ENCODE measurements around the gene EEIG1.
A peak's percentile ranks its signal among the peaks of the same experiment; 100 is the strongest.
"Not testable (repeated sequence)": the region's sequence is repeated elsewhere in the genome, so short reads cannot be mapped to it uniquely, and the experiment has no call there.

The EEIG1 gene

DNA sequence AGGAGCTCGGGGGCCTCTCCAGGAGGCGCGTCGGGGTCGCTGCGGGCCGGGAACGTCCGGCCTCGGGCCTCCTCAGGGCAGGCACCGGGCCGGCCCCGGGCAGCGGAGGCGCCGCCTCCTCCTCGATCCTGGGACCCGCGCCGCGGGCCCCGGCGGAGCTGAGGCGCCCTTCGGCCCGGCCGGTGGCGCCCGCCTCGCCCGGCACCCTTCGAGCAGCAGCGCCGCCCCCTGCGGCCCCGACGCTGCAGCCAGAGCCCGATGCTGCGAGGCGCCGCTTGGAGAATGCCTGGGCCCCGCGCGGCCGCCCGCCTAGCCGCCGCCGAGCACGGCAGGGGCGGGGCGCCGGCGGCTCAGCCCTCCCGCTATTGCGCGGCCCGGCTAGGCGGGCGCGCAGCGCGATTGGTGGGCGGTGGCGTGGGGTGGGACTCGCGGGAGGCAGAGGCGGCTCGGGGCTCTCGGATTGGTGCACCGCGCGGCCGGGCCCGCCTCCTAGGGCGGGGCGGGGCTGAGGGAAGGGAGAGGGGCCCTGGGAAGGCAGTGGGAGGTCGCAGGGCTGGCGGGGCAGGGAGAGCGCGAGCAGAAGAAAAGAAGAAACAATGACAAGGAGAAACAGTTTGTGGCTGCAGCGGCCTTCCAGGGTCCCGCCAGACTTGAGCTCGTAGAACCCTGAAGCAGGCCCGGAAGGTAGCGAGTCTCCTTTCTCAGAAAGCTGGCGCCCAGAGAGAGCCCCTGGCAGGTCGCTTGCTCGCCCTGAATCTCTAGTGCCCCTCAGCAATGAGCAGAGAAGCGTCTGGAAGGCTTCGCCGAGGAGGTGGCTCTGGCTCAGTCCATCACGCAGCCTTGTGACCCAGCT, at the start of gene EEIG1:
Gene EEIG1 (minus strand): TSS at position 284 of the 853 bp plus-strand sequence. CDS start 852 bp downstream, outside the sequence.
- peak; percentile 96 for DNase-seq

GRCh38 chr9:128027705-128028104, 46.9 kb upstream of the EEIG1 start:
- no peak for DNase-seq

DNA sequence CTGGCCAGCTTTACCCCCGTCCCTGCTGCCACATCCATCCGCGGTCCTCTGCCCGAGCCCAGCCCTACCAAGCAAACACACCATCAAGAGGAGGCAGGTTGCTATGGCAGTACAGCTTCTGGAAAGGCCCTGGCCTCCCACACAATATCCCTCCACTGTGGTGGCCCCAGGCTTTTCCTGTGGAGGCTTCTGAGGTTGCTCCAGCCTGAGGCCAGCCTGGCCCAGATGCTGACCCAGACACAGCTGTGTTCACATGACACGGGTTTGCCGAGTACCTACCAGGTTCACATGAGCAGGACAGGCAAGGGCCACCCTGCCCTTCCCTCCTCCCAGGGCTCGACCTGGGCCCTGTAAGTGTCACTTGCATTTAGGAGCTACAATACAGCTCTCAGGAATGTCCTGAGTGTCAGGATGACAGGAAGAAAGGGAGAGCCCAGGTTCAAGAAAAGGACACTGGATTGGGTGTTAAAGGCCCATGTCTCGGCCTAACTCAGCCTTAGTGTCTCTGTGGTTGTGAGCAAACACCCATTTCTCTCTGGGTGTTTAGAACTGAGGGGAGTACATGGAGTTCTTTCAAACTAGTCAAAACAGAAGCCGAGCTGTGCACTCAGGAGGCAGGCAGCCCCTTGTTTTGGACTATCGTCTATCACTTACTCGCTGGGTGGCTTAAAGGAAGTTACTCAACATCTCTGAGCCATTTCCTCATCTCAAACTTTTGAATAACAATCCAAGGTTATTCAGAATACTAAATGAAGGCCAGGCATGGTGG, 46.2 kb upstream of the EEIG1 start:
- peak; percentile 14 for DNase-seq

- peak; percentile 66 for DNase-seq
These were observed 45.5 kb upstream of the EEIG1 start for GRCh38 chr9:128026255-128026772.

GRCh38 chr9:128025736-128026135, 44.9 kb upstream of the EEIG1 start:
- no peak for DNase-seq

DNA sequence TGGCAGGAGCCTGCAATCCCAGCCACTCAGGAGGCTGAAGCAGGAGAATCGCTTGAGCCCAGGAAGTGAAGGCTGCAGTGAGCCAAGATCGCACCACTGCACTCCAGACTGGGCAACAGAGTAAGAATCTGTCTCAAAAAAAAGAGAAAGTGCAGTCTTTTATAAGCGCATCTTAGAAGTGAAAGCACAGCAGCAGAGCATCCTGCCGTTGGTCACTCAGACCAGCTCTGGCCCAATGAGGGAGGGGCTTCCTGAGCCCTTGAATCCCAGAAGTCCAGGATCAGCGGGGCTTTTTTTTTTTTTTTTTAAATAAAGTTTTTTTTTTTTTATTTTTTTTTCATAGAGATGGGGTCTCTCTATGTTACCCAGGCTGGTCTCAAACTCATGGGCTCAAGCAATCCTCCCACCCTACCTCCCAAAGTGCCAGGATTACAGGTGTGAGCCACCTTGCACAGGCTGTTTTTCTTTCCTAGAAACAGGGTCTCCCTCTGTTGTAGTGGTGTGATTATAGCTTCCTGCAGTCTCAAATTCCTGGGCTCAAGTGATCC, 44.0 kb upstream of the EEIG1 start:
- no peak for DNase-seq

DNA sequence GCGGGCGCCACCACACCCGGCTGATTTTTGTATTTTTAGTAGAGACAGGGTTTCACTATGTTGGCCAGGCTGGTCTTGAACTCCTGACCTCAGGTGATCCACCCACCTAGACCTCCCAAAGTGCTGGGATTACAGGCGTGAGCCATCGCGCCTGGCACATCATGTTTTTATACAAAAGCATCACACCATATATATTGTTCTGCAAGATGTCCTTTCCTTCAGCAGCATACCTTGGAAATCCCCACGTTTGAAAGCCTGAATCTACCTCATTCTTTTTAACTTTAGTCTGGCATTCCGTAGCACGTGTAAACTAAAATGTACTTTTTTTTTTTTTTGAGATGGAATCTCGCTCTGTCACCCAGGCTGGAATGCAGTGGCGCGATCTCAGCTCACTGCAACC, 42.9 kb upstream of the EEIG1 start:
- DNase-seq, result not testable (repeated sequence)

DNA sequence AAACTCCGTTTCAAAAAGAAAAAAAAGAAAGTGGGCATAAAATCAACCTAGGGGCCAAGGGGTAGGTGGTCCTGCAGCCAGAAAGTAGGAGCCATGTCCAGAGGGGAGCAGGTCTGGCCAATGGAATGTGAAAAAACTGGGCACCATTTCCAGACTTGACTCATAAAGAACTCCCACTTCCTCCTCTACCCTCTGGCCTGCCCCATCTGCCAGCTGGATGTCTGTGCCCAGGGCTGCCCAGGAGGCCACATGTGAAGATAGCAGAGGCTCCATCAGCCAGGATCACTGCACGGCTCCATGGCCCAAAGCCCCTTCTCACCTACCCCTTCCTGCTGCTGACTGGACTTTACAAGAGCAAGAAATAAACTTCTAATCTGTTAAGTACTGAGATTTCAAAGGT, 42.1 kb upstream of the EEIG1 start:
- no peak for DNase-seq

- DNase-seq, result no peak
These were observed 40.3 kb upstream of the EEIG1 start for GRCh38 chr9:128021098-128021497.

DNA sequence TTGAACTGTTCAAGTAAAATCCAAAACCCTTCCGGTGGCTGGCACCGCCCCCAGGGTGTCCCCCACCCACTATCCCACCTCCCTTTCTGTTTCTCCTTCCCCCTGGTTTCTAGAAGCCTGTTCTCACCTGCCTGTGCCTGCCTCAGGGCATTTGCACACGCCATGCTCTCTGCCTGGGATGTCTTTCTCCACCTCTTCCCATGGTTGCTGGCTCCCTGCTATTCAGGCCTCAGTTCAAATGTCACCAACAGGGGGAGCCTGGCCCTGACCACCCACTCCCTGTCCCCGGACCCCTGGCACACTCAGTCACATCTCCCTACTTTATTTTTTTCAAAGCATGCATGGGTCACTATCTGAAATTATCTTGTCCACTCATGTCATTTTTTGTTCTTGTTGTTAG, 39.9 kb upstream of the EEIG1 start:
- DNase-seq, result no peak

DNA sequence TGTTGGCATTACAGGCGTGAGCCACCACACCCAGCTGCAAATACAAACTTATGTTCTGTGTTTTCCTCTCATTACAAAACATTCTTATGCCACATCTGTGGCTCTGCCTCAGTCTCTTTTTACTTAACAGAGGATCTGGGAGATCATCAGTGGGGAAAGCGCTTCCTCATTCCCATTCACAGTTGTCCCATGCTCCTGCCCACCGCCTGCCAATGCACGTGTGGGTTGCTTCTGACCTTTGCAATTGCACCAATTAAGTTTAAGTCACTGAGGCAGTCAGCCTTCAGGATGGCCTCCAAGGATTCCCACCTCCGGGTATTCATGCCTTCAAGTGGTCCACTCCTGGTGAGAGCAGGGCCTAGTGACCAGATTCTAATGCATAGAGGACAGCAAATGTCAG, 34.9 kb upstream of the EEIG1 start:
- no peak for DNase-seq

DNA sequence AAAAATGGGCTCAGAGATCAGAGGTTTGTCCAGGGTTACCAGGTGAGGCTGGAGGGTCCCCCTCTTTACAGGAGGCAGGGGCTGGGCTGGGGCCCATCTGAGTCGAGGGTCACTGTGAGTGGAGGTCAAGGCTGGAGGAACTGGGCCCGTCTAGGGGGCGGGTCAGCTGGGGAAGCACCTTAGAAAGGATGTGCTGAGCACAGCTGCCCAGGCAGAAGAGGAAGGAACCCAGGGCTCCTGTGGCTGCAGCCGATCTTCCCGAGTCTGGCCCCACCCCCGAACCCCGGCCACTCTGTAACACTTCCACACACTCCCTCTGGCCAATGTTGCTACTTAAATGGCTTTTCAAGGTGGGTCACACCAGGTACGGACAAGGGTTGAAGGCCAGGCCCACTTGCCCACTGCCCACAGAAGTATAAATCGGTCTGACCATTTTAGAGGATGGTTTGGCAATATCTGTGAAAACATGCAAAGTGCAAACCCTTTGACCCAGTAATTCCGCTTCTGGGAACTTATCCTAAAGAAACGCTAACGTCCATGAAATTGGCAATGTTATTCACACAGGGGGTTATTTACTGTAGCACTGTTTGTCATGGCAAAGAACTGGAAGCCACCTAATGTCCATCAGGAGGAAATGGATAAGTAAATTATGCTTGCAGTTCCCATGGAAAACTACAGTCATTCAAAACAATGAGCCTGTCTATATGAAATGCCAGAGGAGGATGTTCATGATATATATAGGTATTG, 30.5 kb upstream of the EEIG1 start:
- DNase-seq, result no peak

GRCh38 chr9:128009639-128010038, 28.9 kb upstream of the EEIG1 start:
- DNase-seq, result no peak

DNA sequence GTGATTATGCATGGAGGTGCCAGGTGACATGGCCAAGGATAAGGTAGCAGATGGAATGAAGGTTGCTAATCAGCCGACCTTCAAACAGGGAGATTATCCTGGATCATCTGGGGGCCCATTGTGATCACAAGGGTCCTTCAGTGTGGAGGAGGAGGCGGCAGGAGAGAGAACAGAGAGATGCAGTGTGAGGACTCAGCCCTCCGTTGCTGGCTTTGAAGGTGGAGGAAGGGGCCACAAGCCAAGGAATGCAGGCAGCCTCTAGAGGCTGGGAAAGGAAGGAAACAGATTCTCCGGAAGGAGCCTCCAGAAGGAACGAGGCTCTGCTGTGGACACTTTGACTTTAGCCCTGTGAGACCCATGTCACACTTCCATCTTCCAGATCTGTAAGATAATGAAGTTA, 27.4 kb upstream of the EEIG1 start:
- DNase-seq, result no peak

GRCh38 chr9:128007566-128008138, 26.9 kb upstream of the EEIG1 start:
- peak; percentile 84 for DNase-seq

DNA sequence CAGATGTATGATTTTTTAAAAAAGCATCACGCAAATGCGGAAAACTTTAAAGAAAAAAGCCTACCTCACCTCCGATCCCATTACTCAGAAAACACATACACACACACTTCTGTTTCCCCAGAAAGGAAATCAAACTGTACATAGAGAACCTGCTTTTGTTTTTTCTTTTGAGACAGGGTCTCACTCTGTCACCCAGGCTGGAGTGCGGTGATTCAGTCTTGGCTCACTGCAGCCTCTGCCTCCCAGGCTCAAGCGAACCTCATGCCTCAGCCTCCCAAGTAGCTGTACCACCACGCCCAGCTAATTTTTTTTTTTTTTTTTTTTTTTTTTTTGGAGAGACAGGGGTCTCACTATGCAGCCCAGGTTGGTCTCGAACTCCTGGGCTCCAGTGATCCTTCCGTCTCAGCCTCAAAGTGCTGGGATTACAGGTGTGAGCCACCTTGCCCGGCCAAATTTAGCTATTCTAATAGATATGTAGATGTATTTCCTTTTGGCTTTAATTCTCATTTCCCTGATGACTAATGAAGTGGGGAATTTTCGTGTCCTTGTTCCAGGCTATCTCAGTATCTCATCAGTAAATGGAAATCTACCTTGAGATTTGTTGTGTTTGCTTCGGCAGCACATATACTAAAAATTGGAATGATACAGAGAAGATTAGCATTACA, 25.7 kb upstream of the EEIG1 start:
- no peak for DNase-seq

DNA sequence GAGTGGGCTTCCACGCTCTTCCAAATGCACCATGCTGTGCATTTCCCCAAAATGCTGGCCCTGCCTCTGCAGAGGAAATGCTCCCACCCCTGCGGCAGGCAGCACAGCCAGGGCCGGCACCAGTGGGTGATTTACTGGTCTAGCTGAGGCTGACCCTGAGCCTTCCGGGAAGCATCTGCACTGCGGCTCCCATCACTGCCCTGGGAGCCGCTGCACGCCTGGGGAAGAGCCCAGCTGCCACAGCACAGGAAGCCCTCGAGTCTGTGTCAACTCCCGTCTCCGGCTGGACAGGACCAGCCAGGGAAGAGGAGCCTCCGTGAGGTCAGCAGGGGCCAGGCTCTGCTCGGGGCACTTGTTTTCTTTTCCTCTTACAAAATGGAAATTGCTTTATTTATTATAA, 25.1 kb upstream of the EEIG1 start:
- no peak for DNase-seq

DNA sequence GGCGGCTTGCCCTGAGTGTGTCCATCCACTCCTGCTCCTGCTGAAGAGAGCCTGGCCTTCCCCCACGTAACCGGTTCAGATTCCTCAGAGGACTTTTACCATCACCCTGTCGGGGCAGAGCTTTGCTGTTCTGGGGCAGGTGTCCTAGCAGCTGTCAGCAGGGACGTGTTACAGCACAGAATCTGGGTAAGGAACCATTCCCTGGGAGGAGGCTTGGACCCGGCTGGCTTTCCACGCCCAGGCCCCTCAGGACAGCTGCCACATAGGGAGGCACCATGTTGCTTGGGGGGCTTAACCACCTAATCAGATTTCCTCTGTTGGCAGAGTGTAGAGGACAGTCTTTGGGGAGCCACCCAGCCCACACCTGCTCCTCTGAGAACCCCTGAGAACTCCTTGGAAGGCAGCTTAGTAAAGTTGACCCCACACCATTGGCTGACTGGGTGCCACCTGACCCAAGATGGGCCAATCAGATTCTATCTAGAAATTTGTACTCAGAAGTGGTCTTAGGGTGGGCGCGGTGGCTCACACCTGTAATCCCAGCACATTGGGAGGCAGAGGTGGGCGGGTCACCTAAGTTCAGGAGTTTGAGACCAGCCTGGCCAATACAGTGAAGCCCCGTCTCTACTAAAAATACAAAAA, 23.3 kb upstream of the EEIG1 start:
- no peak for DNase-seq

DNA sequence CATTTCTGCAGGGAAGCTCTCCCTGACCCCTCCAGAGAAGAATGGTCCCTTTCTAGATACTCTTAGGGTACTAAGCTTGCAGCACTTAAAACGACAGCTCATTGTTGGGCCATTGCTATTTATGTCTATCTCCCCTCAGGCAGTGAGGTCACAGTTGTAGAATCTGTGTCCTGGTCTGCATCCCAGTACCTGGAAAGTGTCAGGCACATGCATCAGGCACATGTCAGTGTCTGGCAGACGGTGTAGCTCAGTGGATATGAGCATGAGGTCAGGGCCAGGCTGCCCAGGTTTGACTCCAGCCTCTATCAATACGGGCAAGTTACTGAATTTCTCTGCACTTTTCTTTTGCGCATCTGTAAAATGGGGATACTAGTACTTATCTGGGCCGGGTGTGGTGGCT, 22.2 kb upstream of the EEIG1 start:
- DNase-seq, result no peak

DNA sequence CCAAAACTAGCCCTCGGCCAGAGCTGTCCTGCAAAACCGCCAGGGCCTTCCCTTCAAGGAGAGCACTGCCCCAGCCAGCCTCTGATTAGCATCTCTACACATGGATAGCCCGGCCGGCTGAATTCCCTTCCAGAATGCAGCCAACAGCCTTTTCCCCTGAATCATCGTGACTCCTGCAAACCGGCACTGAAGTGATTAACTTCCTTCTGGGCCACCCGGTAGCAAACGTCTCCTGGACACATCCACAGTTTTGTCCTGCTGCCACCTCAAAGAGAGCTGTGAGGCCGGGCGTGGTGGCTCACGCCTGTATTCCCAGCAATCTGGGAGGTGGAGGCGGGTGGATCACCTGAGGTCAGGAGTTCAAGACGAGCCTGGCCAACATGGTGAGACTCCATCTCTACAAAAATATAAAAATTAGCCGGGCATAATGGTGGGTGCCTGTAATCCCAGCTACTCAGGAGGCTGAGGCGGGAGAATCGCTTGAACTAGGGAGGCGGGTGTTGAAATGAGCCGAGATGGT, 21.1 kb upstream of the EEIG1 start:
- DNase-seq, result no peak

DNA sequence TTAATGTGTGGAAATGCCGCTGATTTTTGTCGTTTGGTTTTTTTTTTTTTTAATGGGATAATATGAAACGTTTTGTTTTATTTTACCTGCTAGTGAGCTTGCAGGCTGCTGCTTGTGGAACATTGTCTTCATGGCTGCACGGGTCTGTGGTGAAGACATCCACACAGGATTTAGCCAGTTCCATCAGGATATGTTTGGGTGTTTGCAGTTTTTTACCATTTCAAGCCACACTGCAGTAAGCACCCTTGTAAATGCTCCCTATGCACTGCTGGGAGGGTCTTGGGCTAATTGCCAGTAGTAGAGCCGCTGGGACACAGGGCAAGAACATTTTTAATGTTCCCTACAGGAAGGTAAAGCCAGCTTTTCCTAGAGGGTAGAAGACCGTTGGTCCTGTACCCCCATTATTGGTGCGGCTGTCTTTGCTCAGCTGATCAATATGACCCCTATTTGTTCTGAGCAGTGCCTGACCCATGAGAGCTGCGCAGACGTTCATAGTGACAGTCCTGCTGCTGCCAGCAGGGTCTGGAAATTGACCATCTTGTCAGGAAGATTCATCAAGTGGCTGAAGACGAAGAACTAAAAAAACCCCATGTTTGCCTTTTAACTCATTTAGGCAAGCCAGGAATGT, 20.5 kb upstream of the EEIG1 start:
- DNase-seq, result no peak

Measured in activated CD4-positive, alpha-beta T cell treated with anti-CD3 and anti-CD28 coated beads for 1 hour (primary cell).